ENCODE data around the gene MGAT1.

MGAT1 gene

GRCh38 chr5:180813420-180813819 lies 10.8 kb upstream of the MGAT1 start:
- in situ Hi-C loops (cut with HindIII; ENCODE audit: low pct_ligation_motif_present, low sequenced_read_pairs): no loop called here

GRCh38 chr5:180811623-180812124 lies 9.1 kb upstream of the MGAT1 start:
- DNase-seq: no peak
- in situ Hi-C loops (cut with HindIII; ENCODE audit: low pct_ligation_motif_present, low sequenced_read_pairs): no loop called here
- H3K36me3 ChIP-seq (replicated peaks): no peaks in the 10 kb centered on the region
- no peak overlapping the region for H3K4me3 ChIP-seq (ENCODE audit: low read depth, low read length)
- no peak overlapping the region for H3K27ac ChIP-seq
- H3K27me3 ChIP-seq (replicated peaks): no peaks in the 10 kb centered on the region
- TF ChIP-seq, protein P1, sequence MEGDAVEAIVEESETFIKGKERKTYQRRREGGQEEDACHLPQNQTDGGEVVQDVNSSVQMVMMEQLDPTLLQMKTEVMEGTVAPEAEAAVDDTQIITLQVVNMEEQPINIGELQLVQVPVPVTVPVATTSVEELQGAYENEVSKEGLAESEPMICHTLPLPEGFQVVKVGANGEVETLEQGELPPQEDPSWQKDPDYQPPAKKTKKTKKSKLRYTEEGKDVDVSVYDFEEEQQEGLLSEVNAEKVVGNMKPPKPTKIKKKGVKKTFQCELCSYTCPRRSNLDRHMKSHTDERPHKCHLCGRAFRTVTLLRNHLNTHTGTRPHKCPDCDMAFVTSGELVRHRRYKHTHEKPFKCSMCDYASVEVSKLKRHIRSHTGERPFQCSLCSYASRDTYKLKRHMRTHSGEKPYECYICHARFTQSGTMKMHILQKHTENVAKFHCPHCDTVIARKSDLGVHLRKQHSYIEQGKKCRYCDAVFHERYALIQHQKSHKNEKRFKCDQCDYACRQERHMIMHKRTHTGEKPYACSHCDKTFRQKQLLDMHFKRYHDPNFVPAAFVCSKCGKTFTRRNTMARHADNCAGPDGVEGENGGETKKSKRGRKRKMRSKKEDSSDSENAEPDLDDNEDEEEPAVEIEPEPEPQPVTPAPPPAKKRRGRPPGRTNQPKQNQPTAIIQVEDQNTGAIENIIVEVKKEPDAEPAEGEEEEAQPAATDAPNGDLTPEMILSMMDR (IDR thresholded peaks at IDR 0.05; ENCODE audit: low read depth, low read length, missing control alignments): no peak

More at GRCh38 chr5:180813420-180813819, 10.8 kb upstream of the MGAT1 start:
- Histone ChIP-seq H3K27ac (no peak overlapping the region), H3K4me3 (ENCODE audit: low read depth, low read length) (no peak overlapping the region), H3K27me3 (replicated peaks) (no peaks in the 10 kb centered on the region), H3K36me3 (replicated peaks) (no peaks in the 10 kb centered on the region)
- no peak for DNase-seq
- TF ChIP-seq, protein P1 (IDR thresholded peaks at IDR 0.05; ENCODE audit: low read depth, low read length, missing control alignments): no peak

DNA sequence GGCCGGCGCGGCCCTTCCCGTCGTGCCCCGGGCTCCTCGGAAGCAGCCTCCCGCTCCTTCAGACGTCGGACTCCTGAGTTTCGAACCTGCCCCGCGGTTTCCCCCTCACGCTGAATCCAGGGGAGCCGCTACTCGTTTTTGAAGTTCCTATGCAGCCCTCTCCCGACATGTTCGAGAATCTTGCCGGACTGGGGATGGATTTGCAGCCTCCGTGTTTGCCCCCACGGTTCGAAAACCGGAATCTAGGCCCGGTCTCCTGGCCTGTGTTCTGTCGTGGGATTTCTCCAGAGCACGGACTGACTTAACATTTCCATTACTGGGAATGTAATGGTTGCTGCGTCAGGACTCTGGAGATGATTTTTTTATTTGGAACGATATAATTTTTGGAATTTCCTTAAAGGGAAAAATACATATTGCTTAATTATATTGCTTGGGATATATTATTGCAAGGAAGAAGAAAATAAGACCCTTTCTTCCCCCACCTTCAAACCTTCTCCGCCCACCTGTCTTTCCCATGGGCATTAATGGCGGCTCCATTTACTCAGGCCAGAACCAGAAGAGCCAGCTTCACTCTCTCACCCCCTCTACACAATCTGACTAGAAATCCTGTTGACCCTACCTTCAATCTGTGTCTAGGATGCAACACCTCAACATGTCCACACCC lies 8.5 kb upstream of the MGAT1 start:
- DNase-seq: peak; percentile 27
- H3K27ac ChIP-seq: peak overlapping the region; percentile 88
- H3K36me3 ChIP-seq (replicated peaks): no peaks in the 10 kb centered on the region
- H3K27me3 ChIP-seq (replicated peaks): no peaks in the 10 kb centered on the region
- in situ Hi-C loops (cut with HindIII; ENCODE audit: low pct_ligation_motif_present, low sequenced_read_pairs): no loop called here
- H3K4me3 ChIP-seq (ENCODE audit: low read depth, low read length): peak overlapping the region; percentile 84
- TF ChIP-seq, protein P1 (IDR thresholded peaks at IDR 0.05; ENCODE audit: low read depth, low read length, missing control alignments): no peak

DNA sequence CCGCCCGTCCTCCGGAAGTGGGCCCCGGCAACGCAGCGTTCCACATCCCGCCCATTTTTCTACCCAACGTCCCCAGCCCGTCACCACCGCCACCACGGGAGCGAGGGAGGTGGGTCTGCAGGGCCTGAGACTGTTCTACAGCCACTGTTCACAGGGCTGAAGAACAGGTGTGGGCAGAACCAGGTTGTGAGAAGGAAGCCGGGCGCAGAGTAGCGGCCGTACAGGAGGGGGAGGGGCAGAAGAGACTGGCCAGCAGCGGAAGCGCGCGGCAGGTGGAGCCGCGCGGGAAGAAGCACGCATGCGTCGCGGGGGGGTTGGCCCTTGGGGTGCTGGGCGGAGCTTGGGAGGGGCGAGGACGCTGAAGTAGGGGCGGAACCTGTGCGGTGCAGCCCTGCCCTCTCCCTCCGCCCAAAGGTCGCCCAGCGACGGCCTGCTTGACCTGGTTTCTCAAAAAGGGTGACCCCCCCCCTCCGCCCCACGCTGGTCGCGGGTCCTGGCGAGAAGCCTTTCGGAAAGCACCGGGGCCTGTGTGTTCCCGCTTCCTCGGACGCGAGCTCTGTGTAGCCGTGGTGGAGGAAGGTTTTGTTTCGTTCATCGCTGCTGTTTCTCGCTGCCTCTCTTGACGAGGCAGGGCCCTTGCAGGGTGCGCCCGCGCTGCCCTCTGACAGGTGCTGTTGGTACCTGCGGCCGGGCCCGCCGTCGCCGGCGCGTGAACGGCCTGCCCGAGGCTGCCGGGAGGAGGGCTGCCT lies 7.8 kb upstream of the MGAT1 start:
- no peaks in the 10 kb centered on the region for H3K27me3 ChIP-seq (replicated peaks)
- in situ Hi-C loops (cut with HindIII; ENCODE audit: low pct_ligation_motif_present, low sequenced_read_pairs): no loop called here
- peak overlapping the region; percentile 88 for H3K27ac ChIP-seq
- H3K36me3 ChIP-seq (replicated peaks): no peaks in the 10 kb centered on the region
- DNase-seq: peak; percentile 81
- H3K4me3 ChIP-seq (ENCODE audit: low read depth, low read length): peak overlapping the region; percentile 84
- TF ChIP-seq, protein P1 (IDR thresholded peaks at IDR 0.05; ENCODE audit: low read depth, low read length, missing control alignments): no peak

- Histone ChIP-seq H3K27me3 (replicated peaks) (no peaks in the 10 kb centered on the region), H3K4me3 (ENCODE audit: low read depth, low read length) (peak overlapping the region; percentile 84), H3K27ac (peak overlapping the region; percentile 88), H3K36me3 (replicated peaks) (no peaks in the 10 kb centered on the region)
- TF ChIP-seq, protein P1 (IDR thresholded peaks at IDR 0.05; ENCODE audit: low read depth, low read length, missing control alignments): no peak
- in situ Hi-C loops (cut with HindIII; ENCODE audit: low pct_ligation_motif_present, low sequenced_read_pairs): no loop called here
- peak; percentile 85 for DNase-seq
Measured at GRCh38 chr5:180809403-180810209, 7.0 kb upstream of the MGAT1 start.
